ENCODE results near the gene GCKR. TPM values are rescaled to one million over a fixed set of nuclear protein-coding genes. Genes with fewer than 3 reads are reported as not detected.

The GCKR gene
- total RNA-seq, 1 donor from 2014 or later, result not detected

- intact Hi-C loops (cut with micrococcal nuclease), result no loop called here
These were observed 74.6 kb downstream of the GCKR start for GRCh38 chr2:27571197-27571596.

GRCh38 chr2:27571681-27572080 is 75.0 kb downstream of the GCKR start:
- intact Hi-C loops (cut with micrococcal nuclease), result no loop called here

- intact Hi-C loops (cut with micrococcal nuclease), result no loop called here
These were observed 75.8 kb downstream of the GCKR start for GRCh38 chr2:27572439-27572838.

GRCh38 chr2:27572998-27573429 is 76.4 kb downstream of the GCKR start:
- intact Hi-C loops (cut with micrococcal nuclease), result no loop called here

Other genes with a start within 250 kb of the GCKR start
- gene SLC30A3, start 233.8 kb upstream of the GCKR start, total RNA-seq, result 0.14 and 0.48 TPM in 2 replicates
- gene DNAJC5G, start 221.4 kb upstream of the GCKR start, total RNA-seq, result not detected in 2 replicates
- 0.16 TPM in 1 of 2 replicates, not detected in the other for gene TRIM54, start 214.4 kb upstream of the GCKR start, total RNA-seq
- gene UCN, start 188.4 kb upstream of the GCKR start, total RNA-seq, result 1.5 and 2.0 TPM in 2 replicates
- 75.7 and 80.0 TPM in 2 replicates for gene MPV17, start 173.7 kb upstream of the GCKR start, total RNA-seq
- 72.2 and 75.6 TPM in 2 replicates for gene GTF3C2, start 140.1 kb upstream of the GCKR start, total RNA-seq
- gene EIF2B4, start 126.5 kb upstream of the GCKR start, total RNA-seq, result 39.0 and 43.0 TPM in 2 replicates
- gene SNX17, start 126.2 kb upstream of the GCKR start, total RNA-seq, result 116 and 118 TPM in 2 replicates
- 13.1 and 13.2 TPM in 2 replicates for gene ZNF513, start 116.1 kb upstream of the GCKR start, total RNA-seq
- 120 TPM in 2 replicates for gene PPM1G, start 87.2 kb upstream of the GCKR start, total RNA-seq
- 81.4 and 87.3 TPM in 2 replicates for gene NRBP1, start 68.2 kb upstream of the GCKR start, total RNA-seq
- 3.8 and 5.3 TPM in 2 replicates for gene KRTCAP3, start 54.5 kb upstream of the GCKR start, total RNA-seq
- gene IFT172, start 7.1 kb upstream of the GCKR start, total RNA-seq, result 8.7 and 9.4 TPM in 2 replicates
- not detected in 2 replicates for gene FNDC4, start 1.6 kb upstream of the GCKR start, total RNA-seq
- gene ZNF512, start 86.2 kb downstream of the GCKR start, total RNA-seq, result 39.8 and 45.8 TPM in 2 replicates
- 1.1 and 1.2 TPM in 2 replicates for gene CCDC121, start 132.2 kb downstream of the GCKR start, total RNA-seq
- 45.6 and 47.9 TPM in 2 replicates for gene GPN1, start 132.2 kb downstream of the GCKR start, total RNA-seq
- gene SUPT7L, start 166.8 kb downstream of the GCKR start, total RNA-seq, result 34.0 and 34.5 TPM in 2 replicates
- 23.8 and 26.3 TPM in 2 replicates for gene SLC4A1AP, start 167.1 kb downstream of the GCKR start, total RNA-seq